ENCODE data around the gene YAP1.

DNA sequence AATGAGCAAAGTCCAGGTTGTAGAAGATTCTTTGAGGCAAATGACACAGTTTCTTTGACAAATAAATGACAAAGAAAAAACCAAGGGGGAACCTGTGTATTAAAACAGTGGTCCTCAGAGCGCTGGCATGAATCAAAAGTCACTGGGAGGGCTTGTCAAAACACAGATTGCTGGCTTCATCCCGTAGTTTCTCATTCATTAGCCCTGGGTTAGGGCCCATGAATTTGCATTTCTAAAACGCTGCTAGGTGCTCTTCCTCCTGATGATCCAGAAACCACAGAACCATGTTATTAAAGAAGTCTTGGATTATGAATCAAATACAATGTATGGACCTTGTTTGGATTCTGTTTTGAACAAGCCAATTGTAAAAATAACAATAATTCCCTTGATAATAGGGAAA, 92.7 kb downstream of the YAP1 start:
- TF ChIP-seq EZH2phosphoT487 (IDR thresholded peaks at IDR 0.05; ENCODE audit: insufficient read depth, low read depth): no peak
- no peak for TF ChIP-seq EZH2 (IDR thresholded peaks at IDR 0.05; ENCODE audit: insufficient read depth, poor library complexity, severe bottlenecking)
